Liver (tissue), 9 donors: Measurements from ENCODE around the gene ITM2A. TPM values are rescaled to one million over a fixed set of nuclear protein-coding genes. Genes with fewer than 3 reads are reported as not detected.

Experiments
- DNase-seq: peaks from one replicate; pipeline ENCODE4 v3.0.0-alpha.2; 2017; ENCODE audit warnings: low spot score
- H3K27ac ChIP-seq, 2 donors: one replicate each; pipeline ENCODE4 v1.7.0; 2013; ENCODE audit warnings: inconsistent platforms in 2 of 2, low read length in 2 of 2, control low read depth in 1 of 2, low read depth in 1 of 2, mild to moderate bottlenecking in 1 of 2
- H3K27me3 ChIP-seq, 4 donors: one replicate each; pipeline versions ENCODE4 v1.6.1 to v1.7.0; 2013; ENCODE audit warnings: low read length in 3 of 4, inconsistent platforms in 1 of 4, mild to moderate bottlenecking in 1 of 4, moderate library complexity in 1 of 4; ENCODE audit not compliant: control insufficient read depth in 4 of 4, insufficient read depth in 4 of 4
- H3K36me3 ChIP-seq, 4 donors: one replicate each; pipeline versions ENCODE4 v1.6.1 to v1.7.0; 2013; ENCODE audit warnings: low read length in 3 of 4, mild to moderate bottlenecking in 3 of 4, low read depth in 1 of 4, moderate library complexity in 1 of 4; ENCODE audit not compliant: control insufficient read depth in 4 of 4, insufficient read depth in 3 of 4
- H3K4me1 ChIP-seq, 4 donors: one replicate each; pipeline versions ENCODE4 v1.6.1 to v1.7.0; 2013; ENCODE audit warnings: low read length in 3 of 4, mild to moderate bottlenecking in 3 of 4, moderate library complexity in 1 of 4; ENCODE audit not compliant: control insufficient read depth in 4 of 4, insufficient read depth in 4 of 4
- H3K4me3 ChIP-seq, 3 donors: one replicate each; pipeline versions ENCODE4 v1.6.1 to v1.7.0; 2013; ENCODE audit warnings: low read length in 3 of 3, control low read depth in 1 of 3, low read depth in 1 of 3, mild to moderate bottlenecking in 1 of 3
- H3K9ac ChIP-seq, 2 donors: one replicate each; pipeline ENCODE4 v1.7.0; 2013; ENCODE audit warnings: low read length in 2 of 2, mild to moderate bottlenecking in 2 of 2, moderate library complexity in 2 of 2, control low read depth in 1 of 2, low read depth in 1 of 2
- H3K9me3 ChIP-seq, 4 donors: one replicate each; pipeline versions ENCODE4 v1.6.1 to v1.7.0; 2013; ENCODE audit warnings: low read length in 3 of 4; ENCODE audit not compliant: control insufficient read depth in 4 of 4
- CTCF ChIP-seq: fragments of 150-350 bp; IDR thresholded peaks from 2 replicates; pipeline ENCODE4 v1.5.1; 2017; ENCODE audit warnings: improper control_type of control experiment, low read depth, low read length; ENCODE audit not compliant: missing input control
- FOXA2 ChIP-seq: IDR thresholded peaks from 2 replicates; pipeline ENCODE4 v1.6.1; 2016; ENCODE audit warnings: antibody characterized with exemption
- GABPA ChIP-seq, 2 donors: IDR thresholded peaks in 1 of 2; conservative IDR thresholded peaks in 1 of 2; 2 replicates each; pipeline ENCODE4 v1.6.1; 2016; ENCODE audit warnings: antibody characterized with exemption in 2 of 2, mild to moderate bottlenecking in 1 of 2, moderate library complexity in 1 of 2
- HNF4A ChIP-seq, 2 donors: conservative IDR thresholded peaks; 2 replicates each; pipeline ENCODE4 v1.6.1; 2016; ENCODE audit warnings: antibody characterized with exemption in 2 of 2, mild to moderate bottlenecking in 2 of 2
- HNF4G ChIP-seq: IDR thresholded peaks from 2 replicates; pipeline ENCODE4 v1.6.1; 2016; ENCODE audit warnings: antibody characterized with exemption
- JUND ChIP-seq, 2 donors: IDR thresholded peaks; 2 replicates each; pipeline ENCODE4 v1.6.1; 2016; ENCODE audit warnings: antibody characterized with exemption in 2 of 2
- MAX ChIP-seq: IDR thresholded peaks from 2 replicates; pipeline ENCODE4 v1.6.1; 2016; ENCODE audit warnings: antibody characterized with exemption
- NR2F2 ChIP-seq: IDR thresholded peaks from 2 replicates; pipeline ENCODE4 v1.6.1; 2016; ENCODE audit warnings: antibody characterized with exemption
- RAD21 ChIP-seq, 2 donors: IDR thresholded peaks; 2 replicates each; pipeline ENCODE4 v1.6.1; 2016; ENCODE audit warnings: antibody characterized with exemption in 2 of 2, mild to moderate bottlenecking in 2 of 2
- REST ChIP-seq: IDR thresholded peaks from 2 replicates; pipeline ENCODE4 v1.6.1; 2016; ENCODE audit warnings: antibody characterized with exemption, mild to moderate bottlenecking
- RXRA ChIP-seq, 2 donors: IDR thresholded peaks; 2 replicates each; pipeline ENCODE4 v1.6.1; 2017 to 2018; ENCODE audit warnings: antibody characterized with exemption in 2 of 2, mild to moderate bottlenecking in 1 of 2
- SP1 ChIP-seq: IDR thresholded peaks from 2 replicates; pipeline ENCODE4 v1.6.1; 2018; ENCODE audit warnings: antibody characterized with exemption, mild to moderate bottlenecking
- TAF1 ChIP-seq: conservative IDR thresholded peaks from 2 replicates; pipeline ENCODE4 v1.6.1; 2016; ENCODE audit warnings: antibody characterized with exemption, mild to moderate bottlenecking
- ZBTB33 ChIP-seq: IDR thresholded peaks from 2 replicates; pipeline ENCODE4 v1.6.1; 2016; ENCODE audit warnings: antibody characterized with exemption
- WGBS: extraction: QIAGEN DNeasy Blood & Tissue Kit; methylation state at CpG from one replicate; pipeline ENCODE4 v1.1.7; 2013; 5-methylcytosine and 5-hydroxymethylcytosine counted together
- polyA plus RNA-seq, 2 donors: library from polyadenylated mRNA; stranded (reverse) in 1 of 2; unstranded in 1 of 2; fragments of 200-250 nt in 1 of 2; fragments of >200 nt in 1 of 2; fragmentation: Nextera tagmentation in 1 of 2; extraction: Ambion mirVana in 1 of 2; gene quantifications; one replicate each; pipeline versions ENCODE4 v1.2.1 to v1.2.3, GENCODE V29; 2013 to 2015
- total RNA-seq, 2 donors: library from RNA; depleted of rRNA; stranded (reverse); fragments of >200 nt; gene quantifications; one replicate each; pipeline ENCODE4 v1.2.3, GENCODE V29; 2014
- donor health status: healthy.
- donor health status: healthy.
- donor health status: healthy.
- donor health status: healthy.
- donor health status: healthy.

ITM2A gene
- total and polyA plus RNA-seq, 4 donors: 1.2 to 12.8 (median 3.4) TPM

DNA sequence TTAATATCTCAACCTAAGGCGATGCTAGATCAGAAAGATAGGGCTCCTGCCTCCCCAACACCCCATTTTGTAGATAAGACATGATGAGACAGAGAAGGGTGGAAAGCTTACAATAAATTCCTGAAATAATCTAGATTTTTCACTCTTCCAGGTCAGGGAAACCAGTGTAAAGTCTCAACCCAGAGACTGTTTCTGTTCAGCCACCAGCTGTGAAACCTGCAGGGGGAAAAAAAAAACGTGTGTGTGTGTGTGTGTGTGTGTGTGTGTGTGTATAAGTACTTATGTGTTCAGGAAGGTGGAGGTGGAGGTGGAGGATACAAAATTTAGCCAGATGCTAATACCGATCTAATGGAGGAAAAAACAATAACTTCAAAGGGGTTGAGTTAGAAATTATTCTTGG is 773 bp upstream of the ITM2A start:
- Histone ChIP-seq H3K27me3 (peaks cover 0 to 4% (median 0%) of the 10 kb centered on the region in 4 donors), H3K4me1 (peaks cover 0 to 4% (median 1%) of the 10 kb centered on the region in 4 donors), H3K4me3 (no peak overlapping the region), H3K9me3 (no peaks in the 10 kb centered on the region), H3K36me3 (no peaks in the 10 kb centered on the region), H3K9ac (no peak overlapping the region), H3K27ac (no peak overlapping the region)
- TF ChIP-seq GABPA (IDR thresholded peaks at IDR 0.05 in 1 of 2, conservative IDR thresholded peaks at IDR 0.05 in 1 of 2) (no peak), RXRA (IDR thresholded peaks at IDR 0.05) (no peak), NR2F2 (no peak), RAD21 (IDR thresholded peaks at IDR 0.05) (no peak), REST (no peak), HNF4A (conservative IDR thresholded peaks at IDR 0.05) (no peak), SP1 (no peak), FOXA2 (no peak), MAX (no peak), ZBTB33 (no peak), CTCF (no peak), JUND (IDR thresholded peaks at IDR 0.05) (no peak)
- DNase-seq: no peak
- 44% methylated on average over 3 of the region's 3 CpGs for WGBS

GRCh38 chrX:79366556-79366872 is 620 bp downstream of the ITM2A start:
- no peak for TF ChIP-seq TAF1
- TF ChIP-seq RXRA (IDR thresholded peaks at IDR 0.05): no peak
- no peak for TF ChIP-seq REST
- TF ChIP-seq HNF4G: no peak
- TF ChIP-seq CTCF: no peak
- H3K4me3 ChIP-seq: peak overlapping the region in 2 of 3 donors; percentile 19 to 37
- no peak for DNase-seq
- no peaks in the 10 kb centered on the region for H3K36me3 ChIP-seq
- no peak overlapping the region for H3K27ac ChIP-seq
- H3K27me3 ChIP-seq: peaks cover 0 to 5% (median 0%) of the 10 kb centered on the region in 4 donors
- H3K9ac ChIP-seq: no peak overlapping the region
- 4% methylated on average over 6 of the region's 6 CpGs for WGBS
- peaks cover 0 to 4% (median 1%) of the 10 kb centered on the region in 4 donors for H3K4me1 ChIP-seq
- no peaks in the 10 kb centered on the region for H3K9me3 ChIP-seq
